Tibial nerve (tissue), 4 donors: Measurements from ENCODE around the gene DLK2.

Experiments used
- EP300 ChIP-seq, 2 donors: sonication (generic); formaldehyde crosslinking; IDR thresholded peaks; one replicate each; pipeline ENCODE4 v1.6.1; 2017; ENCODE audit warnings: antibody characterized with exemption in 2 of 2, mild to moderate bottlenecking in 1 of 2
- TF ChIP-seq, protein P1 (sequence below), 5 experiments: fragments of 200-600 bp in 3 of 5; fragments of 450-650 bp in 2 of 5; sonication (generic) in 3 of 5; IDR thresholded peaks; one replicate each; pipeline ENCODE4 v1.5.1; 2016 to 2019; ENCODE audit warnings: antibody characterized with exemption in 5 of 5, mild to moderate bottlenecking in 3 of 5, moderate library complexity in 2 of 5

DNA sequence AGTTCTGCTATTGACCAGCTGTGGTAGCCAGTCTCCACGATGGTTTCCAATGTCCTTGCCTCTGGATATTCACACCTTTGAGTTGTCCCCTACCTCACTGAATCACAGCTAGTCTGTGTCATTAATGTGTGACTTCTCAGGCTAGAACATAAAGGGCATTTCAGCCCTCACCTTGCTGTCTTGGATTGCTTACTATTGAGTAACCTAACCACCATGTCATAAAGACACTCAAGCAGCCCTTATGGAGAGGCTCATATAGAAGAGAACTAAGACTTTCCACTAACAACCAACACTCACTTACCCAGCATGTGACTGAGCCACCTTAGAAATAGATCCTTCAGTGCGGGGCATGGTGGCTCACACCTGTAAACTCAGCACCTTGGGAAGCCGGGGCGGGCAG lies 47.1 kb downstream of the DLK2 start:
- TF ChIP-seq, protein P1, sequence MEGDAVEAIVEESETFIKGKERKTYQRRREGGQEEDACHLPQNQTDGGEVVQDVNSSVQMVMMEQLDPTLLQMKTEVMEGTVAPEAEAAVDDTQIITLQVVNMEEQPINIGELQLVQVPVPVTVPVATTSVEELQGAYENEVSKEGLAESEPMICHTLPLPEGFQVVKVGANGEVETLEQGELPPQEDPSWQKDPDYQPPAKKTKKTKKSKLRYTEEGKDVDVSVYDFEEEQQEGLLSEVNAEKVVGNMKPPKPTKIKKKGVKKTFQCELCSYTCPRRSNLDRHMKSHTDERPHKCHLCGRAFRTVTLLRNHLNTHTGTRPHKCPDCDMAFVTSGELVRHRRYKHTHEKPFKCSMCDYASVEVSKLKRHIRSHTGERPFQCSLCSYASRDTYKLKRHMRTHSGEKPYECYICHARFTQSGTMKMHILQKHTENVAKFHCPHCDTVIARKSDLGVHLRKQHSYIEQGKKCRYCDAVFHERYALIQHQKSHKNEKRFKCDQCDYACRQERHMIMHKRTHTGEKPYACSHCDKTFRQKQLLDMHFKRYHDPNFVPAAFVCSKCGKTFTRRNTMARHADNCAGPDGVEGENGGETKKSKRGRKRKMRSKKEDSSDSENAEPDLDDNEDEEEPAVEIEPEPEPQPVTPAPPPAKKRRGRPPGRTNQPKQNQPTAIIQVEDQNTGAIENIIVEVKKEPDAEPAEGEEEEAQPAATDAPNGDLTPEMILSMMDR (IDR thresholded peaks at IDR 0.05): no peak
- no peak for TF ChIP-seq EP300 (IDR thresholded peaks at IDR 0.05)
